NB4 (cell line): ENCODE data around the gene KAT5.

ENCODE experiments used
- POLR2A ChIP-seq: IDR thresholded peaks from 2 replicates; pipeline ENCODE4 v1.6.1; 2011; ENCODE audit warnings: mild to moderate bottlenecking; ENCODE audit not compliant: insufficient read length; ENCODE audit errors: extremely low read depth
- TF ChIP-seq, protein P1 (sequence below): IDR thresholded peaks from one replicate; pipeline ENCODE4 v1.5.1; 2012; ENCODE audit warnings: low read depth, low read length
- TF ChIP-seq, protein P2 (sequence below): IDR thresholded peaks from 2 replicates; pipeline ENCODE4 v1.6.1; 2011; ENCODE audit warnings: low read depth, low read length

DNA sequence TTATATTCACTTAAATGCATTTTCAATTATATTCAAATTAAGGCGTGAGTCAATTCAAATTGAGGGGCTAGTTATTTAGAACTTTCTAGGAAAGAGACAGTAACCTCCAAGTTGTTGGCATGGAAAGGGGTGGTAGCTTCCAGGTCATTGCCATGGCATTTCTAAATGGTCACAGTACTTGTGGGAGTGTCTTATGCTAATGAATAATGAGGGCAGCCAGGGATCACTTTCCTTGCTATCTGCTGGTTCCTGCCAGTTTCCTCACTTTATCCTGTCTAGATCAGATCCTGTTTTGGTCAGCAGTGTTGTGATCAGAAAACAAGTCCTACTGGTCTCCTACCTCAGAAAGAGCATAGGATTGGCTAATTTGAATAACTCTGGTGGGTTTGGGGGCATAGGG, 30.3 kb downstream of the KAT5 start:
- TF ChIP-seq, protein P1, sequence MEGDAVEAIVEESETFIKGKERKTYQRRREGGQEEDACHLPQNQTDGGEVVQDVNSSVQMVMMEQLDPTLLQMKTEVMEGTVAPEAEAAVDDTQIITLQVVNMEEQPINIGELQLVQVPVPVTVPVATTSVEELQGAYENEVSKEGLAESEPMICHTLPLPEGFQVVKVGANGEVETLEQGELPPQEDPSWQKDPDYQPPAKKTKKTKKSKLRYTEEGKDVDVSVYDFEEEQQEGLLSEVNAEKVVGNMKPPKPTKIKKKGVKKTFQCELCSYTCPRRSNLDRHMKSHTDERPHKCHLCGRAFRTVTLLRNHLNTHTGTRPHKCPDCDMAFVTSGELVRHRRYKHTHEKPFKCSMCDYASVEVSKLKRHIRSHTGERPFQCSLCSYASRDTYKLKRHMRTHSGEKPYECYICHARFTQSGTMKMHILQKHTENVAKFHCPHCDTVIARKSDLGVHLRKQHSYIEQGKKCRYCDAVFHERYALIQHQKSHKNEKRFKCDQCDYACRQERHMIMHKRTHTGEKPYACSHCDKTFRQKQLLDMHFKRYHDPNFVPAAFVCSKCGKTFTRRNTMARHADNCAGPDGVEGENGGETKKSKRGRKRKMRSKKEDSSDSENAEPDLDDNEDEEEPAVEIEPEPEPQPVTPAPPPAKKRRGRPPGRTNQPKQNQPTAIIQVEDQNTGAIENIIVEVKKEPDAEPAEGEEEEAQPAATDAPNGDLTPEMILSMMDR, result no peak
- TF ChIP-seq POLR2A, result no peak
- TF ChIP-seq, protein P2, sequence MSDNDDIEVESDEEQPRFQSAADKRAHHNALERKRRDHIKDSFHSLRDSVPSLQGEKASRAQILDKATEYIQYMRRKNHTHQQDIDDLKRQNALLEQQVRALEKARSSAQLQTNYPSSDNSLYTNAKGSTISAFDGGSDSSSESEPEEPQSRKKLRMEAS, result no peak
